ENCODE measurements around the gene TSKU. TPM values are rescaled to one million over a fixed set of nuclear protein-coding genes. Genes with fewer than 3 reads are reported as not detected.

The TSKU gene
- total RNA-seq, 1 donor from 2014 or later: 144 TPM

- Histone ChIP-seq H3K9me3 (no peaks in the 10 kb centered on the region), H3K36me3 (no peaks in the 10 kb centered on the region), H3K27me3 (no peaks in the 10 kb centered on the region), H3K4me3 (no peak overlapping the region), H3K27ac (no peak overlapping the region), H3K4me1 (peaks cover 52% of the 10 kb centered on the region)
- intact Hi-C loops (cut with DNase I): no loop called here
- TF ChIP-seq CTCF (IDR thresholded peaks at IDR 0.05): no peak
- TF ChIP-seq POLR2AphosphoS5 (IDR thresholded peaks at IDR 0.05; ENCODE audit: insufficient read depth in 1 of 2, low read depth in 1 of 2): no peak
- no peak for TF ChIP-seq POLR2A (IDR thresholded peaks at IDR 0.05)
- DNase-seq (ENCODE audit: extremely low spot score in 2 of 2): no peak
Observed at GRCh38 chr11:76762356-76762752, 20.8 kb upstream of the TSKU start.

GRCh38 chr11:76762867-76763572 is 20.1 kb upstream of the TSKU start:
- Histone ChIP-seq H3K36me3 (no peaks in the 10 kb centered on the region), H3K9me3 (no peaks in the 10 kb centered on the region), H3K4me3 (no peak overlapping the region), H3K27ac (peak overlapping the region; percentile 88), H3K4me1 (peaks cover 59% of the 10 kb centered on the region), H3K27me3 (no peaks in the 10 kb centered on the region)
- intact Hi-C loops (cut with DNase I): no loop called here
- TF ChIP-seq CTCF (IDR thresholded peaks at IDR 0.05) (no peak), POLR2AphosphoS5 (IDR thresholded peaks at IDR 0.05; ENCODE audit: insufficient read depth in 1 of 2, low read depth in 1 of 2) (no peak), POLR2A (IDR thresholded peaks at IDR 0.05) (no peak)
- no peak for DNase-seq (ENCODE audit: extremely low spot score in 2 of 2)

DNA sequence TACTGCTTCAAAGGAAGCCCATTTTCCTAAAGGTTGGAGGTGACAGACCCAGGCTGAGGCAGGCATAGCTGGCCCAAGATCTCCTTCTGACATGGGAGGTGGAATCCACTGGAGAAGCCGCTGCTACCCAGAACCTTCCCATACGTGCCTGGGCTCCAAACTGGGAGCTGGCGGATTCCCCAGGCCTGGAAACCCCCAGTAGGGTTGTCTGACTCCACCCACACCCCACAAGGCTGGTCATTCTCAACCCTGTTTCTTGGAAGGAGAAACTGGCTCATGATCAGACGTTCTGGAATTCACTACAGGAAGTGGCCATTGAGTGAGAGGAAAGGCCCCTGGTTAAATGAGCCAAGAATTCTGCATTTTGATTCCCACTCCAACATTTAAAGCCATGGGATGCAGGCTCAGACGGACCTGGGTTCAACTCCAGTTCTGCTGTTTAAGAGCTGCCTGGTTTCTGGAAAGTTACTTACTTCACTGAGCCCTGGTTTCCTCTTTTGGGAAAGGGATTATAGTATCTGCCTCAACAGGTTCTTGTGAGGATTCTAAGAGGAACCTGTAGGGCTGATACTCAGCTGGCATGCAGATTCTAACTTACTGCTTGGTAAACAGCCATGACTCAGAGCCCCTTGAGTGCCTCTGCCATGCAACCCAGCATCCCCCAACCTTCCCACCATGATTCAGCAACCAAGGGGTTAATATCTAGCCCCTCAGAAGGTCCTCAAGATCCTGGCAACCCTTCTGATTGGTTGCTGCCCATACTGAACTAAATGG is 19.4 kb upstream of the TSKU start:
- H3K4me1 ChIP-seq: peaks cover 66% of the 10 kb centered on the region

DNA sequence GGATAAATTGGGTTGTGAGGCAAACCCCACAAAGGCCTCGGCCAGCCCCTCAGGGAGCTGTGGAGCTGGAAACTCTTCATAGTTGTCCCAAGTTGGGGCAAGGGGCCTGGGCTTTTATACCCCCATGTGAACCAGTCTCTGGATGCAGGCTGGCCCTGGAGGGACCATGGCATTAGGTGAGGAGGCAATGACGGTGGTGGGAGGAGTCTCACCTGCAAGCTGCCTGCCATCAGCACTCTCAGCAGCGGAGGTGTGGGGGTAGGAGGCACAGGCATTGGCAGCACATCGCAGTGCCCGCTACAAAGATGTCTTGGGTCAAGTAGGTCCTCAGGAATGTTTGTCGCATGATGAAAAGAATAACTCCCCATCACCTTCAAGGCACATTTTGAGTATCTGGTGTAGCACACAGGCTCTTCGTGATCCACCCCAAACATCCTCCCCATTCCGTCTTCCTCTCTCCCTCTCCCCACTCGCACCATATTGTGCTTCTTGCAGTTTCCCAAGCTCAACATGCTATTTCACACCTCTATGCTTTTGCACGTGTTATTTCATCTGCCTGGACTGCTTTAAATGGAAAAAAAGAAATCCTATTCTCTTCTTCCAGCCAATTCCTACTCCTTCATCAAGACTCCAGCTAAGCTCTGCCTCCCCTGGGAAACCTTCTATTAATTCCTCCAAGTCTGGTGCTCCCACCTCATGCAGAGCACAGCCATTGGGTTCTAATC is 18.1 kb upstream of the TSKU start:
- peak overlapping the region; percentile 88 for H3K27ac ChIP-seq

More for the DNA sequence above, 19.4 kb upstream of the TSKU start:
- no peak overlapping the region for H3K4me3 ChIP-seq
- no peaks in the 10 kb centered on the region for H3K9me3 ChIP-seq
- intact Hi-C loops (cut with DNase I): no loop called here
- no peaks in the 10 kb centered on the region for H3K27me3 ChIP-seq
- peak in 1 of 2 donors; percentile 73 for TF ChIP-seq POLR2AphosphoS5 (IDR thresholded peaks at IDR 0.05; ENCODE audit: insufficient read depth in 1 of 2, low read depth in 1 of 2)
- no peak for TF ChIP-seq POLR2A (IDR thresholded peaks at IDR 0.05)
- H3K27ac ChIP-seq: peak overlapping the region; percentile 88
- DNase-seq (ENCODE audit: extremely low spot score in 2 of 2): no peak
- H3K36me3 ChIP-seq: no peaks in the 10 kb centered on the region

More for the DNA sequence above, 18.1 kb upstream of the TSKU start:
- H3K4me1 ChIP-seq: peaks cover 80% of the 10 kb centered on the region
- intact Hi-C loops (cut with DNase I): no loop called here
- no peak for DNase-seq (ENCODE audit: extremely low spot score in 2 of 2)
- no peaks in the 10 kb centered on the region for H3K36me3 ChIP-seq
- H3K4me3 ChIP-seq: no peak overlapping the region
- H3K27me3 ChIP-seq: no peaks in the 10 kb centered on the region
- TF ChIP-seq POLR2AphosphoS5 (IDR thresholded peaks at IDR 0.05; ENCODE audit: insufficient read depth in 1 of 2, low read depth in 1 of 2) (no peak), CTCF (IDR thresholded peaks at IDR 0.05) (no peak)
- no peaks in the 10 kb centered on the region for H3K9me3 ChIP-seq
